Stimulated activated CD8-positive, alpha-beta memory T cell treated with anti-CD3 and anti-CD28 coated beads, Interleukin-15, amount 100 ng/mL, for 24 hours (primary cell): ENCODE data around the gene ARL13B.
"Not testable (repeated sequence)": the region's sequence is repeated elsewhere in the genome, so short reads cannot be mapped to it uniquely, and the experiment has no call there.

Source experiments
- DNase-seq: peaks from one replicate; pipeline ENCODE4 v3.0.0-alpha.2; 2020; ENCODE audit warnings: low read depth

The ARL13B gene

GRCh38 chr3:93979850-93980676 is at the start of gene ARL13B:
Gene ARL13B (plus strand): TSS chr3:93980155. CDS start chr3:93980424, 269 bp downstream.
- DNase-seq = peak; percentile 74

- no peak for DNase-seq
Observed at GRCh38 chr3:93931597-93932229, 48.2 kb upstream of the ARL13B start.

DNA sequence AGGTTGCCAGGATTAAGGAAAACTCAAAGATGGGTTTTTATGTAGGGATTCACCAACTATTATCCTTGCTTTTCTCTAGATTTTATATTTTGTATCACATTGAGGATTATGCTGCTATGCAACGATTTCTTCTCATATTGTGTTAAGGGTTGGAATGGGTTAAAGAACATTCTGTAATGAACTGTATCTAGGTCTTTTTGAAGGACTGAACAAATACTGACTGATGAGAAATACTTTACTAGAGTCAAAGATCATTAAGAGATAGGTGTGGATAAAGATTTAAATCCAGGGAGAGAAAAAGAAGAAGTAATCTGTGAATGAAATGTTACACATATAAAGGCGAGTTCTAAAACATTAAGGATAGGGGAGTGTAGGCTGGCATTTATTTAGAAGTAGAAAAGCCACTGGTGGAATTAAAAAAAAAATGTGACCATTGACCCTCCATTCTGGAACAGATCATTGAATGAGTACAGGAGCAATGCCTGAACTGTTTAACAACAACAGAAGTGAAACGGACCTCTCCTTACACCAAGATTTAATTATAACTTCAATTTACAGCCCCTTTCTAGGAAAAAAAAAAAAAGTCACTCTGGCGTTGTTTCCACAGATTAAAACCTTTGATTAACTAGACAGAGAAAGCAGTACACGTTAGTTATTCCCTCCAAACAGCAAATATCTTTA is 45.4 kb upstream of the ARL13B start:
- no peak for DNase-seq

- DNase-seq = no peak
Observed at GRCh38 chr3:93936549-93936948, 43.4 kb upstream of the ARL13B start.

- not testable (repeated sequence) for DNase-seq
Observed at GRCh38 chr3:93937485-93937884, 42.5 kb upstream of the ARL13B start.

DNA sequence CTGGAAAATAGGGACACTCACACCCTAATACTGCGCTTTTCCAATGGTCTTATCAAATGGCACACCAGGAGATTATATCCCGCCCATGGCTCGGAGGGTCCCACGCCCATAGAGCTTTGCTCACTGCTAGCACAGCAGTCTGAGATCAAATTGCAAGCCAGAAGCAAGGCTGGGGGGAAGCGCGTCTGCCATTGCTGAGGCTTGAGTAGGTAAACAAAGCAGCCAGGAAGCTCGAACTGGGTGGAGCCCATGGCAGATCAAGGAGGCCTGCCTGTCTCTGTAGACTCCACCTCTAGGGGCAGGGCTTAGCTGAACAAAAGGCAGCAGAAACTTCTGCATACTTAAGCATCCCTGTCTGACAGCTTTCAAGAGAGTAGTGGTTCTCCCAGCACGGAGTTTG is 30.0 kb upstream of the ARL13B start:
- DNase-seq = not testable (repeated sequence)

DNA sequence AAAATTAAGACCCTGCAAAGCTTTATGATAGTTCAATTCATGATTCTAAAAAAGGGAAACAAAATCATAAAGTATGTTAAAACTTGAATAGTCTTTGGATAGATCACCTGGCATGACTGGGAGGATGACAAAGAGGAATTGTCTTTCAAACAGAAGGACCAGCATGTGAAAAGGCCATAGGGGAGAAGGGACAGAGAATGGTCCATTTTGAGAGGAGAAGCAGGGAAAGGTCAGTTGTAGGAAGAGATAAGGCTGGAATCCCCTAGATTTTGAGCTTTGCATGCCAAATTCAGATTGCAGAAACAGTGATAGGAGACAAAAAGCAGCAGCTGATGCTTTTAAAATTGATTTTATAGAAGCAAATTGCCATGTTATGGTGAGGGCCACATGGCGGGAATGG is 18.9 kb upstream of the ARL13B start:
- no peak for DNase-seq

DNA sequence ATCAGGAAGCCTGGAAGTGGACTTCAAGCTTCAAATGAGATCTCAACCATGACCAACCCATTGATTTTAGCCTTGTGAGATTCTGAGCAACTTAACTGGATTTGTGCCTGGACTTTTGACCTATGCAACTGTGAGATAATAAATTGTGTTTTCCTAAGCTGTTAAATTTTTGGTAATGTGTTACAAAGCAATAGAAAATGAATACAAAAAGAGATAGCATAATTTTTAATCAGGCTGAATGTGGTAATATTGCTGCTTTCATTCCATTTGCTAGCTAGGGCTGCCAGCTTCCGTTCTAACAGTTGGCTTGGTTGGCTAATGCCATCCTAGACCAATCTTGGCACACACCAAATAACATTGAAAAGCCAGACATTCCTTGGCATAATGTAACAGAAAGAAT is 18.5 kb upstream of the ARL13B start:
- DNase-seq = no peak

DNA sequence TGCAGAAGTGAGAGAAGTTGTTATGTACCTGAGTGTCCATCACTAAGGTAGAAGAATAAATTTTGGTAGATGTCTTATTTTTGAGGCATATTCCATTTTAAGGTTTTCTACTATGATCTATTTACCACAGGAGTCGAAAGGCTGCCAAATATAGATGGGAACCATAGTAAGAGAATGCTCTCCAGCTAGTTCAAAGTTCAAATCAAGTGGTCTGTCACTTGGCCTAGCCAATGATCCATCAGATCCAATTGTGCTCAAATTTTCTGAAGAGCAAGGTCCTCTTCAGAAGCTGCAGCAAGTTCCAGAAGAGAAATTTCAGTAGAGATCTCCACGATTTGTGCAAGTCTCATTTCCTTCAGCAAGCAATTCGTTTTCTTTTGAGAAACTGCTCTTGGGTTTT is 17.2 kb upstream of the ARL13B start:
- no peak for DNase-seq

DNA sequence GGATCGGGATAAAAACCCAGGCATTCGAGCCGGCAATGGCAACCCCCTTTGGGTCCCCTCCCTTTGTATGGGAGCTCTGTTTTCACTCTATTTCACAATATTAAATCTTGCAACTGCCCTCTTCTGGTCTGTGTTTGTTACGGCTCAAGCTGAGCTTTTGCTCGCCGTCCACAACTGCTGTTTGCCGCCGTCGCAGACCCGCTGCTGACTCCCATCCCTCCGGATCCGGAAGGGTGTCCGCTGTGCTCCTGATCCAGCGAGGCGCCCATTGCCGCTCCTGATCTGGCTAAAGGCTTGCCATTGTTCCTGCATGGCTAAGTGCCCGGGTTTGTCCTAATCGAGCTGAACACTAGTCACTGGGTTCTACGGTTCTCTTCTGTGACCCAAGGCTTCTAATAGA is 14.8 kb upstream of the ARL13B start:
- DNase-seq = not testable (repeated sequence)

DNA sequence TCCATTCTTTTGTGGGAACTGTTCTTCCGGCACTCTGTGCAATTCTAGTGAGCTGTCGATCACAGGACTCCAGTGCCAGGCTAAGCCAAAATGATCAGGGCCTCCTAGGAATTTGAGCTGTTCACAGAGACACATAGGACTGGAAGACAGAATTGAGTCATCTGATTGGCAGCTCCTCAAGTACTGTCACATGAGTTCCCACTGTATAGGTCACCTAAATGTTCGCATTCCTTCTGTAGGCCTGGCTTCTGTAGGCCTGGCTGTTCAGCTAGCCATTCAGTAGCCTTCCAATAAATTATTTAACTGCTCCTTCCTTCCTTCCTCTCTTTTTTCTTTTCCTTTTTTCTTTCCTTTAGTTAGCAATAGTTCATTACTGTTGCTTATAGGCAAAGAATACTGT is 10.5 kb upstream of the ARL13B start:
- DNase-seq = no peak

GRCh38 chr3:93969997-93970396 is 10.0 kb upstream of the ARL13B start:
- no peak for DNase-seq

DNA sequence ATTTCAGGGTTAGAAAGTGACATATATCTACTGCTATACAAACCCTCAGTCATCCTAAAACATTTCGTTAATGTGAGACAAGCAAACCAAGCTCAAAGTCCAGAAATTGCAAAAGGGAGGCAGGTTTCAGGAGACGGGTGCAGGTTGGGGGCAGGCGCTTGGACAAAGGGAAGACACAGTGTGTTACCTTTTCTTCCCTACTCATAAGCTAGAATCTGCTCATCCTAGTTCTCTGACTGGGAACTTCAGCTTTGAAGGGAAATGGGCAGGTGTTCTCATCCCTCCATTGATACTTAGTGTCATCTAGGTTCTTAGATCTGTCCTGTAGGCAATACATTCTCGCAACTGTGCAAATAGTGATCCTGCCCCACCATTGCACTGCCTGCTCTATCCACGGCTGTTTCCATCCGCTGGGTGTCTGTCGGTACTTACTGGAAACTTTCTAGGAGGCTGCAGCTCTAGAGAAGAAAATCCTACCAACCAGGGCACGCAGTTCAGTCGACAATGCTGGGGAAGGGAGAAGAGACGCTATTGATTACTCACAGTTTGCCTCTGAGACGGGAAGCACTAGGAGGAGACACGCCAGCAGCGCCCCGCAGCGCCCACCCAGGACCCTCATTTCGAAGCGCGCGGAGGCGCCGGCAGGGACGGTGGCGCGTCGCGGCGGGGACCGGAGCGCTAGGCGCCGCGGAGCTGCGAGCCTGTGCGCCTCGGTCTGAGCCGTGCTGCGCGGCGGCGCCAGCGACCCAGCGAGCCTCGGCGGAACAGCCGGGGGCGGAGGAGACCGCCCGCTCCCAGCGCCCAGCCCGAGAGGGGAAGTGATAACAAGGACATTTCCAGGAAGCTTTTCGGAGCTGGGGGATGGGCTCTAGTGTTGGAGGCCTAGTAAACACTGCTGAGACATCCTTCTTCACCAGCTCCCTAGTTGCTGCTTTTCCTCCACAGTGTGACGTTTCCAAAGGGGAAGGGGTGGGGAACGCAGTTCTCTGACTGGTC is 6.5 kb upstream of the ARL13B start, which contains the start of gene PROS1:
TSS of gene PROS1 (minus strand) at position 766 of the 996 bp plus-strand sequence. CDS start at position 619, 147 bp downstream.
- DNase-seq = peak; percentile 16

DNA sequence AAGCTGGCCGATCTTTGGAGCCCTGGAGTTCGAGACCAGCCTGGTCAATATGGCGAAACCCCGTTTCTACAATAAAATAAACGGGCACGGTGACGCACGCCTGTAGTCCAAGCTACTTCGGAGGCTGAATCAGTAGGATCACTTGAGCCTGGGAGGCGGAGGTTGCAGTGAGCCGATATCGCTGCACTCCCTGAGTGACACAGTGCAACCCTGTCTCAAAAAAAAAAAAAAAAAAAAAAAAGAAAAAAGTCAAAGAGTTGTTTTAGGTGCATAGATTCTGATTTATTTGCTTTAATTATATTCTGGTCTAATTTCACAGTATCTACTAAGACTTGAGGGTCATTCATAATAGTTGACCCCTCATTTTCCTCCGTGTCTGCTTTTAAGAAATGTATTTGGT is 1.7 kb downstream of the ARL13B start:
- DNase-seq = no peak

- DNase-seq = no peak
Observed at GRCh38 chr3:93983408-93983807, 3.5 kb downstream of the ARL13B start.

GRCh38 chr3:93984618-93985017 is 4.7 kb downstream of the ARL13B start:
- no peak for DNase-seq

- no peak for DNase-seq
Observed at GRCh38 chr3:93988283-93988682, 8.3 kb downstream of the ARL13B start.

DNA sequence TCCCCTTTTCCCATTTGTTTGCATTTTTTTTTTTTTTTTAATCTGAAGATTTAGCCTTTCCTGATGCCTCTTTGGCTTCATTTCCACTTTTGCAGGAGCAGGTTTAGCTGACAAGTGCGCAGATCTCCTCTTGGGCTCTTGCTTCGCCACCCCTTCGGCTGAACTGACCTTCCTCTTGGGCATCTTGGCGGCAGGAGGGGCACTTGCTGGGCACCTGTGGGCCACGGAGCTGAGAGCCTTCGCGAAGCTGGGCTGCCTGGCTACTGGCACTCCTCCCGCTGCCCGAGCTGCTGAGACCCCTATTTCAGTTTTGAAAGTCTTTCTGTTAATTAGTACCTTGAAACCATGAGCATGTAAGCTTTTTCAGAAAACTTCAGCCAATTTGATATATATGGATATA is 8.8 kb downstream of the ARL13B start:
- no peak for DNase-seq

DNA sequence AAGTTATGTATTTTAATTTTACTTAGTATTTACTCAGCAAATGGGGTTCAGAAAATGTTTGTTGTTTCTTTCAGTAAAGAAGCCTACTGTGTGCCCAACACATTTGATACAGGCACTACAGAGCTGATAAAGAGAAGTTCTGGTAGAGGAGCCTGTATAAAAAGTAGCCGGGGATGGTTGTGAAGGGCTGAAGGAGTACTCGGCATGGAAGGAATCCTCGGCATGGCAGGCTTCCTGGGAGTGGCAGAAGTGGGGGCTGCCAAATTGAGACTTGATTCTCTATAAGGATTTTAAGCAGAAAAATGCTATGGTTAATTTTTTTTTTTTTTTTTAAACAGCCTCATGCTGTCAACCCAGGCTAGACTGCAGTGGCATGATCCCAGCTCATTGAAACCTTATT is 9.3 kb downstream of the ARL13B start:
- DNase-seq = no peak

- no peak for DNase-seq
Observed at GRCh38 chr3:93991631-93992030, 11.7 kb downstream of the ARL13B start.

DNA sequence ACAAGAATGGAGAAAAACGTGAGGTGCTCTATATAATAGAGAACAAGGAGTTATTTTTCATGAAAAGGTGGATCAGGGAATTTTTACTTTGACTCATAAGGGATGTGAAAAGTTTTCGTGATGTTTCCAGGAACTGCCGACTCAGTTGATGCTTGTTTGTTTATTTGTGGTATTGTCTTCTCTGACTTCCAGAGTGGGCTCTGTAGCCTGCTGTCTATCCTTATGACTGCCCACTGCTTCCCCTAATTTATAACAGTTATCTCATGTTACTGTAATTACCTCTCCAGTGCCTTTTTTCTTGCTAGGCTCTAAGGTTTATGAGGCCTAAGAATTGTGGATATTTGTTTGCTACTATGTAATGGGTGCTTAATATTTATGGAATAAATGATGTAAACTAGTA is 12.3 kb downstream of the ARL13B start:
- DNase-seq = no peak

GRCh38 chr3:93994056-93994455 is 14.1 kb downstream of the ARL13B start:
- DNase-seq = no peak
